GM18868 (cell line): ENCODE measurements around the gene XDH.

Experiments used
- ATAC-seq: cut with Tn5 transposase; IDR thresholded peaks from one replicate; pipeline ENCODE4 v1.9.1; 2021; ENCODE audit warnings: mild to moderate bottlenecking, moderate library complexity; ENCODE audit not compliant: unreplicated experiment

Gene XDH

GRCh38 chr2:31404302-31404701, 10.2 kb downstream of the XDH start:
- ATAC-seq, result no peak

DNA sequence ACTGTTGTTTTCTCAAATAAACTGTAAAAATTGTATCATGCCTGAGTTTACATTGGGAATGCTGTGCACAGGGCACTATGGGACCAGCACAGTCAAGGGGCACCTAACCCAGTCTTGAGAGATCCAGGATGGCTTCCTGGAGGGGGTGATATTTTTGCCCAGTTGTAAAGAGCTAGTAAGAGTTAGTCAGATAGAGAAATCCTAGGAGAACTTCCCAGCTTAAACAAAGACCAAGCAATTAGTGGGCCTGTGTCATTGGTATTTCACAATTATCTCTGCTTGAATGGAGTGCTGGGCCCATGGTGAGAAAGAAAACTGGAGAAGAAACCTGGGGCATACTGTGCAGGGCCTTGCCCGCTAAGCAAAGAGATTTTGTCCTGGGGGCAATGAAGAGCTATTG, 12.2 kb downstream of the XDH start:
- ATAC-seq, result no peak

DNA sequence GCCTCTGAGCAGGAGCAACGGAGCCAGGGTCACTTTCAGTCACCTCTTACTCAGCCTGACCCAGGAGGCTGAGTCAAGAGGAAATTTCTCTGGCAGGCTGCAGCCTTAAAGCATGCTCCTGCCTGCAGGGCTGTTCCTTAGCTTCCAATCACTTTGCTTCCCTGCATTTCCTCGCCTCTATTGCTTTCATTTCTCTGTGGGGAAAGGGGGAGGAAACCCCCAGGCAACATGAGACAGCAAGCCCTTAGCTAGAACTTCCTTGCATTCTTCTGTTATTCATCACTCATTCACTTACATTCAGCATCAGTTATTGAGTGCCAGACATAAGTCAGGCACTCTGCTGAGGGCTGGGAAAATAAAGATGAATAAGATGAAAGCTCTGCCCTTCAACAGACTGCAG, 13.0 kb downstream of the XDH start:
- ATAC-seq, result no peak

- ATAC-seq, result no peak
Observed at GRCh38 chr2:31398881-31399280, 15.7 kb downstream of the XDH start.

GRCh38 chr2:31397094-31397493, 17.4 kb downstream of the XDH start:
- ATAC-seq, result no peak

DNA sequence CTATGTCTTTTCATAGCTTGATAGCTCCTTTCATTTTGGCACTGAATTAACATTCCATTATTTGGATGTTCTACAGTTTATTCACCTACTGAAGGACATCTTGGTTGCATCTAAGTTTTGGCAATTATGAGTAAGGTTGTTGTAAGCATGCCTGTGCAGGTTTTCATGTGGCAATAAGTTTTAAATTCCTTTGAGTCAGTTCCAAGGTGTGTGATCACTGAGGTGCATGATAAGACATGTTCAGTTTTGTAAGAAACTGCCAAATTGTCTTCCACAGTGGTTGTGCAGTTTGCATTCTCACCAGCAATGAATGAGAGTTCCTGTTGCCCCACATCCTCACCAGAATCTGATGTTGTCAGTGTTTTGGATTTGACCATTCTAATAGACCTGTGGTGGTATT, 24.2 kb downstream of the XDH start:
- no peak for ATAC-seq

DNA sequence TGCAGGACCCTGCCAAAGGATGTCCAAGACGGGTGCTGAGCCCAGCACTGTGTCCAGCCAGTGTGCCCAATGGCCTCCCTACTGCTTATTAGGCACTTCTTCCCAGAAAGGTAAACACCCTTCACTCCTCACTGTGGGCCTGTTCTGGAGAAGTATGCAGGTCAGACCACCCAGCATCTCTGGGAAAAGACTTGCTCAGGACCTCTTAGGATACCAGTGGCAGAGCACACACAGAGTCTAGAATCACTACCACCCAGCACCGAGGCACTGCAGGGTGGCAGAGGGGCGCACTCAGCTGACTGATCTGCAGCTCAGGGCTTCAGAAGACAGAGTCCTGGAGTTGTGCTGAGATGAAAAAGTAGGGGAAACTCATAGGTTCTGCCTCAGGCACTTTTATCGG, 25.8 kb downstream of the XDH start:
- no peak for ATAC-seq

GRCh38 chr2:31387850-31388249, 26.7 kb downstream of the XDH start:
- ATAC-seq, result no peak

- ATAC-seq, result no peak
Observed at GRCh38 chr2:31386648-31387047, 27.9 kb downstream of the XDH start.

GRCh38 chr2:31386172-31386571, 28.4 kb downstream of the XDH start:
- no peak for ATAC-seq

DNA sequence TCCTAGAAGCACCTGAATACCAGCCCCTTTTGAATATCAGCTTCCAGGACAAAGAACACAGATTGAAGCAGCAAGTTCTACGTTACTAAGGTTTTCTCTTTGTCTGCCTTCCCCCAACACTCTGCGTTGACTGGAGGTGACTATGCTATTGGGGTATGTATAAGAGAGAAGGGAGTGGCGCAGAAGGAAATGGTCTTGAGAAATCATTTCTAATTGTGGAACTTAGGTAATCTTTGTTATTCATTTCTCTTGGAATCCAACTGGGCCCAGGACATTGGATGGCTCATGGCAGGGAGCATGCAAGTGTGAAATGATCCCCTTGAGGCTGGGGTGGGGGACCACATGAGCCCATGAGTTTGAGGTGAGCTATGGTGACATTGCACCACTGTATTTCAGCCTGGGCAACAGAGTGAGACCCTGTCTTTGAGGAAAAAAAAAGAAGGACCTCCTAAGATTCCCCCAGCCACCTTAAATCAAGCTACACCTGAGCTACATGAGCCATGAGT, 29.7 kb downstream of the XDH start:
- no peak for ATAC-seq

GRCh38 chr2:31384351-31384750, 30.2 kb downstream of the XDH start:
- ATAC-seq, result peak; percentile 52

DNA sequence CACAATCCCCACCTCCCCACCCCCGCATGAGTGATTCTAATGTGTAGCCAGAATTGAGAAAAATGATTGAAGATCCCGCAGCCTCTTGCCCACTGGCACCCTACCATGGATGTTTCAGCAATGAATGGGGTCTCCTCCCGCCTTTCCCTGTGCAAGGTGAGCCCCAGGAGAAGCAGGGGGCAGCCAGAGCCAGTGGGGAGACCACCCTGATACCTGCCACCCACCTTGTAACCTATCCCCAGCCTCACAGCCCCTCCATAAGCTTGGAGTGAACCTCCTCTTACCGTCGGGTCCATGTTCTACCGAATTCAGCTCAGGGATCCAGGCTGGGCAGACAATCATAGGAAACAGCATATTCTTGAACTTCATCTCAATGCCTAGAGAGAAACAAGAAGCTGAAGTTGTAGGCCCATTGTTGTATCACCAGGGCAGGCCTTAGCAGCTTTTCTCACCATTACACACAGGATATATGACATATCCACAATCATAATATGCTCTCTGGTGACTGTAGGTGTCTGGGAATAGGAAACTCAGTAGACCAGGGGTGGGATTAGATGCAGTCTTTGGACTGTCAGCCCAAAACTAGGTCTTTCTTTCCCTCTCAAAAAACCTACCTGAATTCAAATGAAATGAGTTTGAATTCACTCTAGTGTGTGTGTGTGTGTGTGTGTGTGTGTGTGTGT, 30.9 kb downstream of the XDH start:
- no peak for ATAC-seq

GRCh38 chr2:31382452-31383120, 32.0 kb downstream of the XDH start:
- no peak for ATAC-seq

- ATAC-seq, result no peak
Observed at GRCh38 chr2:31381601-31382000, 32.9 kb downstream of the XDH start.

DNA sequence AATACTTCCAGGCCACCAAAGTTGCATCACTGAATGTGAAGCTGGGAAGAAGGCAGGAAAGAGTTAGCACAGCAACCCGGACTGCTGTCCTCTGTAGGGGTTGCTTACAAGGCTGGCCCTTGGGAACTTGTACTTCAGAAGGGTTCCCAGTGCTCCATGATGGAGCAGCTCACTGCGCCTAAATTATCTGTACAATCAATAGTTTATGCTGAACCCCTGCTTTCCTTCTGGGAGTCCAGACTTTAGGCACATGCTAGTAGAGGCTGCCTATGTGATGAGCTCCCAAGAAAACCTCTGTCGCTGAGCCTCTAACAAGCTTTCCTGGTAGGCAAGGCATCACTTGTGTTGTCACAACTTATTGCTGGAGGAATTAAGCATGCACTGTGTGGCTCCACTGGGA, 34.3 kb downstream of the XDH start:
- no peak for ATAC-seq

DNA sequence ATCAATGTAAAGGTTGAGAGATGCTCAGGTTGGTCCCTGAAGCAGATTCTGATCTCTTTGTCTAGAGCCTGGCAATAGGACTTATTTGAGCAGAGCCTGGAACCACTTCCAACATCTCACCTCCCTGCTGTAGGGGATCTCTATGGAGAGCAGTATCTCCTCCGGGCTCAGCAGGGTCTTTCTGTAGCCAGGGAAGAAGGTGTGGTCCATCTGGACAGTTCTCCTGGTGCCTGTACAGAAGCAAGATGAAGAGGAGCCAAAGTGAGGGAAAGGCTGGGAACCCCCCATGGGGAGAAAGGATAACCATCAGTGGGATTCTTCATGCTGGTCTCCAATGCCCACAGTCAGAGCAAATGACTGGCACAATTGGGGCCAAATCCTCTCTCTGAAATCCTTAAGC, 34.8 kb downstream of the XDH start:
- no peak for ATAC-seq

DNA sequence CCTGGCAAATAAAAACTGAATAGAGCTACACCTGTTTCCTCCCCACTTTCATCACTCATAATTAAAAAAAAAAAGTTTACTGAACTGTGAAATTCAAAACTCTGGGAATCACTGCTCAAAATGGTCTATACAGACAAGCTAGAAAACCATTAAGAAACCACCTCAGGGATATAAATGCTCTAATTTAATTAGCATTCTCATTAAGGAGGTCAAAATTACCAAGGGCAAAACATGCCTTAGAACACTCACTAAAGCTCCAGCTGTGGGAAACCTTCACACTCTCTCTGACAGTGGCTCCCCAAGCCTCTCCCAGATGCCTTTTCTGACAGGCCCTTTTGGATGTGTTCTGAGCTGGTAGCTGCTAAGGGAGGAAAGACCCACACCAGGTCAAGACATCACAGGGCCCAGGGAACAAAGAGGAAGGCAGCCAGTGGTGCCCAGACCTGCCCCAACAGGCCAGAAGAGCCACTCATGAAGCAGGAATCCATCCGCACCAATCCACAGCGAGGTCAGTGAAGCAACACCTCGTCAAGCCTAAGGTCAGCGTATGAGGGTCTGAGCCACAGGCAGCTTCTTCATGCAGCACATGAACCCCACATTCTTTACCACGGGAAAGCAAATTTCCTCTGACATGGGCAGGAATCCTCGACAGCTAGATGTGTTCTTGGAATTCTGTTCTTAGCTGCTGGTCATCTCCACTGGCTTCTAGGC, 35.6 kb downstream of the XDH start:
- ATAC-seq, result no peak

GRCh38 chr2:31378389-31378788, 36.2 kb downstream of the XDH start:
- no peak for ATAC-seq

DNA sequence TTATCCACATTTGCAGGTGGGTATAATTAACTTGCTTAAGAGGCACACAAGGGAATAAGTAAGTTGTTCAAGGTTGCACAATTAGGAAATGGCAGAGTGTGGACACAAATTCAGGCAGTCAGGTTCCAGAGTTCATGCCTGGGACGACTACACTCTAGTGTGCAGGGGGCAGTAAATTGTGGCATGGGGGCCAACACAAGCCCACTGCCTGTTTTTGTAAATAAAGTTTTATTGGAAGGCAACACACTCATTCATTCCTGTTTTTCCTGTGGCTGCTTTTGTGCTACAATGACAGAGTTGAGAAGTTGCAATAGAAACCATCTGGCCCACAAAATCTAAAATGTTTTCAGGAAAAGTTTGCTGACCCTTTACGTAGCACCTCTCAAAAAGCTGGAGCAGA, 41.4 kb downstream of the XDH start:
- ATAC-seq, result no peak

GRCh38 chr2:31372097-31372496, 42.4 kb downstream of the XDH start:
- ATAC-seq, result no peak

DNA sequence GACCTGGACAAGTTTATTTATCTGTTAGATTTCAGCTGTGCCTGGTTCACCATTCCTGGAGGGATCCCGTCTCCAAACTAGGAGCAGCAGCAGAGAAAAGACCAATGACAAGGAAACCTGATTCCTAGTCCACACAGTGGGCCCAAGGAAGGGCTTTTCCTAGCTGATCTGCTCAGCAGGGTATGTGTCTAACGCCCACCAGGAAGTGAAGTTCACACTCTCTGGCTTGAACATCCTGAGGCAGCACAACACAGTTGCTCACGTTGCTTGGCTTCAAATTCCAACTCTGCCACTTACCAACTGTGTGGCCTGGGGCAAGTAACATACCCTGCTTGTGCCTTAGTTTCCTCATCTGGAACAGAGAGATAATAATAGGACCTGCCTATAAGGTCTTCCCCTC, 42.9 kb downstream of the XDH start:
- ATAC-seq, result no peak
